ENCODE results near the gene SLC31A1.

The SLC31A1 gene

GRCh38 chr9:113255438-113255837 lies 34.1 kb downstream of the SLC31A1 start:
- TF ChIP-seq FOXP2 (optimal IDR thresholded peaks at IDR 0.05; ENCODE audit: borderline replicate concordance, extremely low read depth, extremely low read length, insufficient read depth) (no peak), REST (IDR thresholded peaks at IDR 0.05; ENCODE audit: insufficient read depth in 1 of 2, low read depth in 2 of 2, low read length in 2 of 2) (no peak), SIN3A (IDR thresholded peaks at IDR 0.05; ENCODE audit: borderline replicate concordance, insufficient read depth, low read length) (no peak), POLR2AphosphoS5 (IDR thresholded peaks at IDR 0.05; ENCODE audit: low read depth, low read length) (no peak), TAF1 (IDR thresholded peaks at IDR 0.05; ENCODE audit: borderline replicate concordance, insufficient read depth, low read length) (no peak)

GRCh38 chr9:113257863-113258262 lies 36.5 kb downstream of the SLC31A1 start:
- TF ChIP-seq REST (IDR thresholded peaks at IDR 0.05; ENCODE audit: insufficient read depth in 1 of 2, low read depth in 2 of 2, low read length in 2 of 2) (no peak), TAF1 (IDR thresholded peaks at IDR 0.05; ENCODE audit: borderline replicate concordance, insufficient read depth, low read length) (no peak), FOXP2 (optimal IDR thresholded peaks at IDR 0.05; ENCODE audit: borderline replicate concordance, extremely low read depth, extremely low read length, insufficient read depth) (no peak), SIN3A (IDR thresholded peaks at IDR 0.05; ENCODE audit: borderline replicate concordance, insufficient read depth, low read length) (no peak)

GRCh38 chr9:113258282-113258681 lies 36.9 kb downstream of the SLC31A1 start:
- TF ChIP-seq REST (IDR thresholded peaks at IDR 0.05; ENCODE audit: insufficient read depth in 1 of 2, low read depth in 2 of 2, low read length in 2 of 2) (no peak), FOXP2 (optimal IDR thresholded peaks at IDR 0.05; ENCODE audit: borderline replicate concordance, extremely low read depth, extremely low read length, insufficient read depth) (no peak), TAF1 (IDR thresholded peaks at IDR 0.05; ENCODE audit: borderline replicate concordance, insufficient read depth, low read length) (no peak), SIN3A (IDR thresholded peaks at IDR 0.05; ENCODE audit: borderline replicate concordance, insufficient read depth, low read length) (no peak), POLR2AphosphoS5 (IDR thresholded peaks at IDR 0.05; ENCODE audit: low read depth, low read length) (no peak)

- no peak for TF ChIP-seq TAF1 (IDR thresholded peaks at IDR 0.05; ENCODE audit: borderline replicate concordance, insufficient read depth, low read length)
- no peak for TF ChIP-seq POLR2AphosphoS5 (IDR thresholded peaks at IDR 0.05; ENCODE audit: low read depth, low read length)
- TF ChIP-seq SIN3A (IDR thresholded peaks at IDR 0.05; ENCODE audit: borderline replicate concordance, insufficient read depth, low read length) = no peak
- no peak for TF ChIP-seq FOXP2 (optimal IDR thresholded peaks at IDR 0.05; ENCODE audit: borderline replicate concordance, extremely low read depth, extremely low read length, insufficient read depth)
- TF ChIP-seq REST (IDR thresholded peaks at IDR 0.05; ENCODE audit: insufficient read depth in 1 of 2, low read depth in 2 of 2, low read length in 2 of 2) = no peak
These were observed 40.8 kb downstream of the SLC31A1 start for GRCh38 chr9:113261917-113262671.
